ENCODE measurements around the gene HSBP1. TPM values are rescaled to one million over a fixed set of nuclear protein-coding genes. Genes with fewer than 3 reads are reported as not detected.

HSBP1 gene
- total and polyA plus RNA-seq, 12 donors: 86.7 to 178 (median 155) TPM

GRCh38 chr16:83852774-83853173, 45.0 kb downstream of the HSBP1 start:
- Histone ChIP-seq H3K9me3 (no peaks in the 10 kb centered on the region), H3K36me3 (no peaks in the 10 kb centered on the region), H3K4me3 (no peak overlapping the region), H3K4me1 (peaks cover 0 to 8% (median 0%) of the 10 kb centered on the region in 9 donors), H3K27me3 (peaks cover 0 to 7% (median 0%) of the 10 kb centered on the region in 7 donors), H3K27ac (no peak overlapping the region)
- TF ChIP-seq CTCF (IDR thresholded peaks at IDR 0.05): no peak
- intact Hi-C loops (cut with DNase I): no loop called here
- 90% methylated on average over 11 of the region's 11 CpGs for WGBS, 2 donors
- DNase-seq: no peak
- no peak for ATAC-seq

- no peak for TF ChIP-seq CTCF (IDR thresholded peaks at IDR 0.05)
- no peak overlapping the region for H3K27ac ChIP-seq
- 93 to 95% methylated on average over 8 of the region's 8 CpGs for WGBS, 2 donors
- no peak overlapping the region for H3K4me3 ChIP-seq
- no peaks in the 10 kb centered on the region for H3K36me3 ChIP-seq
- ATAC-seq (no peak), DNase-seq (no peak)
- H3K9me3 ChIP-seq: no peaks in the 10 kb centered on the region
- H3K4me1 ChIP-seq: peaks cover 0 to 8% (median 0%) of the 10 kb centered on the region in 9 donors
- intact Hi-C loops (cut with DNase I): no loop called here
- H3K27me3 ChIP-seq: peaks cover 0 to 7% (median 0%) of the 10 kb centered on the region in 7 donors
Measured at GRCh38 chr16:83853834-83854233, 46.1 kb downstream of the HSBP1 start.

GRCh38 chr16:83854420-83854819, 46.6 kb downstream of the HSBP1 start:
- Histone ChIP-seq H3K27ac (no peak overlapping the region), H3K4me3 (no peak overlapping the region), H3K9me3 (no peaks in the 10 kb centered on the region), H3K36me3 (no peaks in the 10 kb centered on the region), H3K27me3 (peaks cover 0 to 7% (median 0%) of the 10 kb centered on the region in 7 donors), H3K4me1 (peaks cover 0 to 8% (median 0%) of the 10 kb centered on the region in 9 donors)
- TF ChIP-seq CTCF (IDR thresholded peaks at IDR 0.05): no peak
- ATAC-seq (no peak), DNase-seq (no peak)
- intact Hi-C loops (cut with DNase I): no loop called here
- 87 to 88% methylated on average over 9 of the region's 9 CpGs for WGBS, 2 donors

- Histone ChIP-seq H3K4me3 (no peak overlapping the region), H3K27ac (no peak overlapping the region), H3K9me3 (no peaks in the 10 kb centered on the region), H3K27me3 (peaks cover 0 to 4% (median 0%) of the 10 kb centered on the region in 7 donors), H3K4me1 (no peaks in the 10 kb centered on the region), H3K36me3 (no peaks in the 10 kb centered on the region)
- DNase-seq (no peak), ATAC-seq (no peak)
- TF ChIP-seq CTCF (IDR thresholded peaks at IDR 0.05): no peak
- intact Hi-C loops (cut with DNase I): no loop called here
- WGBS, 2 donors: 85 to 89% methylated on average over 4 of the region's 4 CpGs
Measured at GRCh38 chr16:83856792-83857191, 49.0 kb downstream of the HSBP1 start.
